K562 (cell line): ENCODE results near the gene ORMDL2.

Experiments used
- CHD2 ChIP-seq: IDR thresholded peaks from 2 replicates; pipeline ENCODE4 v1.6.1; 2011; ENCODE audit warnings: low read depth, low read length
- KLF10 ChIP-seq: fragments of 250-450 bp; sonication (Bioruptor Pico); IDR thresholded peaks from 2 replicates; pipeline ENCODE4 v1.6.1; 2021; ENCODE audit warnings: matching md5 sums
- RNF2 ChIP-seq: sonication (generic); IDR thresholded peaks from 2 replicates; pipeline ENCODE4 v1.6.1; 2016
- TF ChIP-seq, protein P1 (sequence below): sonication (generic); formaldehyde crosslinking; IDR thresholded peaks from 2 replicates; pipeline ENCODE4 v1.8.1; 2022; ENCODE audit warnings: missing genetic modification reagents

DNA sequence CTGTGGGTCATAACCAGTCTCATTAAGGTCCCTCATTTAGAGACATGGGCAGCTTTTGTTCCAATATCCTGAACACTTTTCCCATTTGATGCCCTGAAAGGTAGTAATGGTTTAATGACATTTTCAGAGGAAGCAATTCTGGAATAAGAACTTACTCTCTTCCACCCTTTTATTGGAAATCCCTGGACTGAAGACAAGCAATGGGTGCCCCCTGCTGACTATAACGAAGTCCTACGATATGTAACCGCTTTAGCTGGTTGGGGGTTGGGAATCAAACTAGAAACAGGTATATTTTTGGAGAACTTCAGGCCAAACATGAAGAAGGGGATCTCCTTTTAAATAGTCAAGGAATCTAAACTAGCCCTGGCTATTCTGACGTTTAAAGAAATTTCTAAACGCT lies 20.8 kb upstream of the ORMDL2 start:
- TF ChIP-seq CHD2, result no peak
- TF ChIP-seq KLF10 (CRISPR knock-in tag), result no peak
- TF ChIP-seq RNF2, result no peak
- TF ChIP-seq, protein P1, sequence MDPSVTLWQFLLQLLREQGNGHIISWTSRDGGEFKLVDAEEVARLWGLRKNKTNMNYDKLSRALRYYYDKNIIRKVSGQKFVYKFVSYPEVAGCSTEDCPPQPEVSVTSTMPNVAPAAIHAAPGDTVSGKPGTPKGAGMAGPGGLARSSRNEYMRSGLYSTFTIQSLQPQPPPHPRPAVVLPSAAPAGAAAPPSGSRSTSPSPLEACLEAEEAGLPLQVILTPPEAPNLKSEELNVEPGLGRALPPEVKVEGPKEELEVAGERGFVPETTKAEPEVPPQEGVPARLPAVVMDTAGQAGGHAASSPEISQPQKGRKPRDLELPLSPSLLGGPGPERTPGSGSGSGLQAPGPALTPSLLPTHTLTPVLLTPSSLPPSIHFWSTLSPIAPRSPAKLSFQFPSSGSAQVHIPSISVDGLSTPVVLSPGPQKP (CRISPR knock-in tag), result no peak
